Nephron (organoid): ENCODE measurements around the gene SLC9A9.

Experiments
- H3K27ac Mint-ChIP-seq, 3 experiments: 2 replicates each; pipeline ENCODE4 v1.8.0; 2020; ENCODE audit warnings: mixed read lengths in 3 of 3, mild to moderate bottlenecking in 2 of 3, moderate library complexity in 1 of 3
- H3K27me3 Mint-ChIP-seq: 2 replicates; pipeline ENCODE4 v1.8.0; 2021; ENCODE audit warnings: low read depth, mild to moderate bottlenecking, moderate library complexity, mixed read lengths
- H3K36me3 Mint-ChIP-seq: 2 replicates; pipeline ENCODE4 v1.8.0; 2020; ENCODE audit warnings: low read depth, mixed read lengths
- H3K4me1 Mint-ChIP-seq: 2 replicates; pipeline ENCODE4 v1.8.0; 2020; ENCODE audit warnings: mixed read lengths
- H3K4me3 Mint-ChIP-seq, 3 experiments: 2 replicates each; pipeline ENCODE4 v1.8.0; 2020; ENCODE audit warnings: mild to moderate bottlenecking in 3 of 3, mixed read lengths in 3 of 3, moderate library complexity in 2 of 3
- H3K9me3 Mint-ChIP-seq: 2 replicates; pipeline ENCODE4 v1.8.0; 2020; ENCODE audit warnings: mixed read lengths
- CTCF ChIP-seq, 3 experiments: fragments of 200-600 bp; sonication (generic); IDR thresholded peaks; one replicate each; pipeline ENCODE4 v1.5.0; 2021; ENCODE audit warnings: antibody characterized with exemption in 3 of 3; ENCODE audit not compliant: unreplicated experiment in 3 of 3

SLC9A9 gene

GRCh38 chr3:143351354-143351753 lies 496.9 kb downstream of the SLC9A9 start:
- no peak for TF ChIP-seq CTCF (IDR thresholded peaks at IDR 0.05; ENCODE audit: unreplicated experiment in 3 of 3)
- H3K27ac Mint-ChIP-seq: peak overlapping the region in 1 of 3 experiments; percentile 62
- no peaks in the 10 kb centered on the region for H3K36me3 Mint-ChIP-seq
- H3K27me3 Mint-ChIP-seq: no peaks in the 10 kb centered on the region
- no peaks in the 10 kb centered on the region for H3K9me3 Mint-ChIP-seq
- H3K4me3 Mint-ChIP-seq: no peak overlapping the region
- H3K4me1 Mint-ChIP-seq: peaks cover 21% of the 10 kb centered on the region

- H3K36me3 Mint-ChIP-seq: no peaks in the 10 kb centered on the region
- no peaks in the 10 kb centered on the region for H3K27me3 Mint-ChIP-seq
- no peak for TF ChIP-seq CTCF (IDR thresholded peaks at IDR 0.05; ENCODE audit: unreplicated experiment in 3 of 3)
- H3K9me3 Mint-ChIP-seq: no peaks in the 10 kb centered on the region
- peaks cover 21% of the 10 kb centered on the region for H3K4me1 Mint-ChIP-seq
- no peak overlapping the region for H3K27ac Mint-ChIP-seq
- no peak overlapping the region for H3K4me3 Mint-ChIP-seq
Measured at GRCh38 chr3:143349455-143349854, 498.8 kb downstream of the SLC9A9 start.

GRCh38 chr3:143348486-143349327 lies 499.6 kb downstream of the SLC9A9 start:
- Mint-ChIP-seq H3K9me3 (no peaks in the 10 kb centered on the region), H3K4me1 (peaks cover 21% of the 10 kb centered on the region), H3K36me3 (no peaks in the 10 kb centered on the region), H3K27ac (no peak overlapping the region), H3K4me3 (no peak overlapping the region), H3K27me3 (no peaks in the 10 kb centered on the region)
- TF ChIP-seq CTCF (IDR thresholded peaks at IDR 0.05; ENCODE audit: unreplicated experiment in 3 of 3): no peak

- Mint-ChIP-seq H3K27me3 (no peaks in the 10 kb centered on the region), H3K27ac (no peak overlapping the region), H3K4me3 (no peak overlapping the region), H3K4me1 (peaks cover under 1% of the 10 kb centered on the region), H3K9me3 (no peaks in the 10 kb centered on the region), H3K36me3 (no peaks in the 10 kb centered on the region)
- TF ChIP-seq CTCF (IDR thresholded peaks at IDR 0.05; ENCODE audit: unreplicated experiment in 3 of 3): no peak
Measured at GRCh38 chr3:143344516-143345165, 503.6 kb downstream of the SLC9A9 start.

GRCh38 chr3:143343944-143344343 lies 504.3 kb downstream of the SLC9A9 start:
- H3K9me3 Mint-ChIP-seq: no peaks in the 10 kb centered on the region
- TF ChIP-seq CTCF (IDR thresholded peaks at IDR 0.05; ENCODE audit: unreplicated experiment in 3 of 3): no peak
- no peaks in the 10 kb centered on the region for H3K36me3 Mint-ChIP-seq
- no peaks in the 10 kb centered on the region for H3K27me3 Mint-ChIP-seq
- H3K27ac Mint-ChIP-seq: no peak overlapping the region
- H3K4me1 Mint-ChIP-seq: peaks cover 7% of the 10 kb centered on the region
- H3K4me3 Mint-ChIP-seq: no peak overlapping the region
